ENCODE results near the gene FBXL7. TPM values are rescaled to one million over a fixed set of nuclear protein-coding genes. Genes with fewer than 3 reads are reported as not detected.

The FBXL7 gene
- total RNA-seq, 4 donors from 2014 or later = 2.1 to 25.6 (median 6.5) TPM

DNA sequence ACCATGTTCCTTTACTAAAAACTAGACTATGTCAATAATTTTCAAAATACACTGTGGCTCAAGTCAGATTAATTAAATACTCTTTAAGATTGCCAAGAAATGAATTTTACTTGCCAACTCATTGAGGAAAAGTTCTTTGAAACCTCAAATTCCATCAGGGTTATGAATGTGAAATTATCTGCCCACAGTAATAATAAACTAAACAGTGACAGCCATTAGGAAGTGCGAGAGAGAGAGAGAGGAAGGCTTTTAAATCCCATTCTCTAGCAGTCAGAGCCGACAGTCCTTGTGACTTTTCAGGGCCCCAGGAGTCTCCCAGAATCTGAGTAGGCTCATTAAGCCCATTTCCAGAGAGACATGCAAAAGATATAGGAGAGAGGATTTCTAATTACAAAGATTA, 443.5 kb downstream of the FBXL7 start:
- no peaks in the 10 kb centered on the region for H3K4me1 ChIP-seq
- no peak for DNase-seq
- H3K27me3 ChIP-seq = no peaks in the 10 kb centered on the region
- no peak overlapping the region for H3K4me3 ChIP-seq
- H3K9me3 ChIP-seq = no peaks in the 10 kb centered on the region
- TF ChIP-seq POLR2A (IDR thresholded peaks at IDR 0.05) = no peak
- TF ChIP-seq, protein P1, sequence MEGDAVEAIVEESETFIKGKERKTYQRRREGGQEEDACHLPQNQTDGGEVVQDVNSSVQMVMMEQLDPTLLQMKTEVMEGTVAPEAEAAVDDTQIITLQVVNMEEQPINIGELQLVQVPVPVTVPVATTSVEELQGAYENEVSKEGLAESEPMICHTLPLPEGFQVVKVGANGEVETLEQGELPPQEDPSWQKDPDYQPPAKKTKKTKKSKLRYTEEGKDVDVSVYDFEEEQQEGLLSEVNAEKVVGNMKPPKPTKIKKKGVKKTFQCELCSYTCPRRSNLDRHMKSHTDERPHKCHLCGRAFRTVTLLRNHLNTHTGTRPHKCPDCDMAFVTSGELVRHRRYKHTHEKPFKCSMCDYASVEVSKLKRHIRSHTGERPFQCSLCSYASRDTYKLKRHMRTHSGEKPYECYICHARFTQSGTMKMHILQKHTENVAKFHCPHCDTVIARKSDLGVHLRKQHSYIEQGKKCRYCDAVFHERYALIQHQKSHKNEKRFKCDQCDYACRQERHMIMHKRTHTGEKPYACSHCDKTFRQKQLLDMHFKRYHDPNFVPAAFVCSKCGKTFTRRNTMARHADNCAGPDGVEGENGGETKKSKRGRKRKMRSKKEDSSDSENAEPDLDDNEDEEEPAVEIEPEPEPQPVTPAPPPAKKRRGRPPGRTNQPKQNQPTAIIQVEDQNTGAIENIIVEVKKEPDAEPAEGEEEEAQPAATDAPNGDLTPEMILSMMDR (IDR thresholded peaks at IDR 0.05) = no peak
- H3K27ac ChIP-seq = no peak overlapping the region
- H3K36me3 ChIP-seq = peaks cover 0 to 7% (median 0%) of the 10 kb centered on the region in 3 donors

DNA sequence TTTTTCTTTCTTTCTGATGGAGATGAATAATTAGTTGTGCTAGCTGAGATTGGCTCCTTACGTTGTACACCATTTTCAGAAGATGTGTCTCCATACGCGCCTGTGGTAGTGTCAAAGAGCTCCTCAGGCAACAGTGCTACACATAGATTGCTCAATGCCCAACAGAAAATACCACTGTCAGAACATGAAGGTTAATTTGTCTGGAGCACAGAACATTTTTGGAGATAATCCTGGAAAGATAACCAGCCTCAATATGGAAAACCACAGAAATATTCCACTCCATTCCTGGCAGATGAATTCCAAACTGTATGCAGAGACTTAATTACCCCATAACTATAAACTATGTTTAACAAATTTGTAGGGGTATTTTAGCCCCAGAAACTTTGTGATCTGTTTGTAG, 446.0 kb downstream of the FBXL7 start:
- Histone ChIP-seq H3K4me1 (no peaks in the 10 kb centered on the region), H3K9me3 (no peaks in the 10 kb centered on the region), H3K27ac (no peak overlapping the region), H3K27me3 (no peaks in the 10 kb centered on the region), H3K4me3 (no peak overlapping the region), H3K36me3 (no peaks in the 10 kb centered on the region)
- no peak for DNase-seq
- TF ChIP-seq, protein P1 (IDR thresholded peaks at IDR 0.05) = no peak
- TF ChIP-seq POLR2A (IDR thresholded peaks at IDR 0.05) = no peak

DNA sequence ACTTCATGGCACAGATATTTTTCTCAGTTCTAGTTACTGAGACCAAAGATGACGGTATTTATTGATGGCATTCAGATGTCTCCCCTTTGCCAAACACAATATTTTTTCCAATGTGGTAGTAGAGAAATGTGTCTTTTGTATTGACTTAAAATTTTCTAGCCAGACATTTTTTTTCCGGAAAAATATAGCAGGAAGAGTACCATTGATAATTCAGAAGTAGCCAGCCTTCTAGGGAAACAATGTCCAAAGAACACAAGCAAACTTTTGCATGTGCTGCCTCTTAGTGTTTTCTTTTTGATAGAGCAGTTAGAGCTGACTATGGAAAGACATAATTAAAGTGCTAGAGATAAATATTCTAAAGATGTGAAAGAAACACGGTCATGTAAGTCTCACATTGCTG, 448.2 kb downstream of the FBXL7 start:
- no peaks in the 10 kb centered on the region for H3K9me3 ChIP-seq
- DNase-seq = no peak
- TF ChIP-seq, protein P1 (IDR thresholded peaks at IDR 0.05) = no peak
- no peak overlapping the region for H3K4me3 ChIP-seq
- no peaks in the 10 kb centered on the region for H3K4me1 ChIP-seq
- H3K36me3 ChIP-seq = no peaks in the 10 kb centered on the region
- H3K27ac ChIP-seq = no peak overlapping the region
- H3K27me3 ChIP-seq = no peaks in the 10 kb centered on the region

DNA sequence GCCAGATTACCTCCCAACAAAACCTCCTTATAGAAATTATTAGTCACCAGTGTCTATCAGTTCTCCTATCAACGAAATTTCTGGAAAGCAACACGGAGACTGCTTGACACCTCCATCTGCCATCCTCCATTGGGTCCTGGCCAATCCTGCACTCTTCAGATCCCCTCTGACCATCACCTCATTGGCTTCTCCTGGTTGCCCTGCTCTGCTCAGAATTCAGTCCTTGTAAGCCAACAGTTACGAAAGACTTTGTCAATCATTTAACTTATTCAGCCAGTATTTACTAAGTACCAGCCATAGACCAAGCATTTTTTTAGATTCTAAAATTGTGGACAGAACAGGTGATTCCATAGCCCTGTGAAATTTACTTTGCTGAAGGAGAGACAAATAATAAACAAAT, 451.1 kb downstream of the FBXL7 start:
- Histone ChIP-seq H3K36me3 (no peaks in the 10 kb centered on the region), H3K9me3 (no peaks in the 10 kb centered on the region), H3K27me3 (no peaks in the 10 kb centered on the region), H3K4me1 (no peaks in the 10 kb centered on the region), H3K27ac (no peak overlapping the region), H3K4me3 (no peak overlapping the region)
- no peak for DNase-seq
- TF ChIP-seq POLR2A (IDR thresholded peaks at IDR 0.05) = no peak
- TF ChIP-seq, protein P1 (IDR thresholded peaks at IDR 0.05) = no peak

DNA sequence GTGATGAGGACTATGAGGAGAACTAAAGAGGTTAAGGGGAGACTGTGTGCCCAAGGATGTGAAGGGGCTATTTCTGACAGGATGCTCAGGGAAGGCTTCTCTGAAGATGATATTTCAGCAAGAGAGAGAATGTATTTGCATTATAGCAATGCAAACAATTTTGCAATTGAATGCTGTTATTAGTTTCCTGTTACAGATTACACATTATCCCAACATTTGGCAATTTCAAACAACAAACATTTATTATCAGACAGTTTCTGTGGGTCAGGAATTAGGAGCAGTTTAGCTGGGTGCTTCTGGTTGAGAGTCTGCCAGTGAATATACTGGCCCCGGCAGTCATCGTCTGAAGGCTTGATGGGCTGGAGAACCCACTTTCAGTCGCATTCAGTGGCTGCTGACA, 451.6 kb downstream of the FBXL7 start:
- no peak overlapping the region for H3K4me3 ChIP-seq
- no peaks in the 10 kb centered on the region for H3K4me1 ChIP-seq
- H3K27ac ChIP-seq = no peak overlapping the region
- H3K27me3 ChIP-seq = no peaks in the 10 kb centered on the region
- TF ChIP-seq, protein P1 (IDR thresholded peaks at IDR 0.05) = no peak
- no peaks in the 10 kb centered on the region for H3K9me3 ChIP-seq
- H3K36me3 ChIP-seq = no peaks in the 10 kb centered on the region
- DNase-seq = no peak

DNA sequence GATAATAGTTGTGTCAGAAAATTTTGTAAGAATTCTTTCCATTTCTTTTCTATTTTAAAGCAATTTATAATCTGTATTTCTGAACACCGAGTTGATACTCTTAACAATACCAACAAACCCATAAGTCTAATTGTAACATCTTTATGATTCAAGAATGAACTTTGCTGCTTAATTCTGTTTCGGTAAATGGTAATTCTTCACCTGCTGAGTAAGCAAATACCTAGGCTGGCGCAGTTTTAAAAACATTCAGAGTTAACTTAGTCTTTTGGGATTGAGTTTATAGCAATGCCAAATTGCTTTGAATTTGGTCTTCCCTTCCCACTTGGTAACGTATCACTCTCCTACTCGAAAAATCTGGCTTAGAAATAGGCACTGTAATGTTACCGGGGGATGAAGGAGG, 456.6 kb downstream of the FBXL7 start:
- H3K27ac ChIP-seq = no peak overlapping the region
- H3K36me3 ChIP-seq = no peaks in the 10 kb centered on the region
- no peaks in the 10 kb centered on the region for H3K4me1 ChIP-seq
- no peak for DNase-seq
- H3K9me3 ChIP-seq = no peaks in the 10 kb centered on the region
- no peaks in the 10 kb centered on the region for H3K27me3 ChIP-seq
- TF ChIP-seq POLR2A (IDR thresholded peaks at IDR 0.05) = no peak
- TF ChIP-seq, protein P1 (IDR thresholded peaks at IDR 0.05) = no peak
- no peak overlapping the region for H3K4me3 ChIP-seq
